Stimulated activated CD4-positive, alpha-beta T cell treated with anti-CD3 and anti-CD28 coated beads, Interleukin-4, amount 100 ng/mL, for 48 hours (primary cell): ENCODE data around the gene MYT1.

Source experiments
- DNase-seq, 2 donors: peaks; one replicate each; pipeline ENCODE4 v3.0.0-alpha.2; 2020; ENCODE audit warnings: low read depth in 2 of 2

MYT1 gene

DNA sequence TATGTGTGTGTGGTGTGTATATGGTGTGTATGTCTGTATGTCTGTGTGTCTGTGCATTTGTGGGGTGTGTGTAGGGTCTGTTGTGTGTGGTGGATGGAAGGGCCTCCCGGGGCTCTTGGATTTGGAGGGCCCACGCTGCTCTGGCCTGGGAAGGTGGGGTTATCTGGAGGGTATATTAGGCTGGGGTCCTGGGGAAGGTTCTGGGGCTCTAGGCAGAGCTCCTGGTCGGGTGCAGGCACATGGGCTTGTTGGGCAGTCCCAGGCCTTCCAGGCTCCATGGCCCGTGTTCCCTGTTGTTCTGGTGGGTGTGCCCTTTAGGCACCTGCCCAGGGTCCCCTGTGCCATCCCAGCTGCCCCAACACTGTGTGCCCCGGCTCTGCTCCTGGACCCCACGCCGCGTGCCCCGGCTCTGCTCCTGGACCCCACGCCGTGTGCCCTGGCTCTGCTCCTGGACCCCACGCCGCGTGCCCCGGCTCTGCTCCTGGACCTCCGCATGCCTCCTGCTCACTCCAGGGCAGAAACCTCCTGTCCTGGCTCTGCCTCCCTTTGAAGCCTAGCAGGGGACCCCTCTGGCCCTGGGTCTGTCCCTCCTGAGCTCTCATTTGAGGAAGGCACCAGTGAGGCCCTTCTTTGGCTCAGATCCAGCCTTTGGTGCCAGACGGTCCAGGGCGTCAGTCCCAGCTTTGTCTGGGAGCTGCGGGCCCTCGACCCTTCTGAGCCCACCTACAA, 10.2 kb upstream of the MYT1 start:
- DNase-seq: no peak

DNA sequence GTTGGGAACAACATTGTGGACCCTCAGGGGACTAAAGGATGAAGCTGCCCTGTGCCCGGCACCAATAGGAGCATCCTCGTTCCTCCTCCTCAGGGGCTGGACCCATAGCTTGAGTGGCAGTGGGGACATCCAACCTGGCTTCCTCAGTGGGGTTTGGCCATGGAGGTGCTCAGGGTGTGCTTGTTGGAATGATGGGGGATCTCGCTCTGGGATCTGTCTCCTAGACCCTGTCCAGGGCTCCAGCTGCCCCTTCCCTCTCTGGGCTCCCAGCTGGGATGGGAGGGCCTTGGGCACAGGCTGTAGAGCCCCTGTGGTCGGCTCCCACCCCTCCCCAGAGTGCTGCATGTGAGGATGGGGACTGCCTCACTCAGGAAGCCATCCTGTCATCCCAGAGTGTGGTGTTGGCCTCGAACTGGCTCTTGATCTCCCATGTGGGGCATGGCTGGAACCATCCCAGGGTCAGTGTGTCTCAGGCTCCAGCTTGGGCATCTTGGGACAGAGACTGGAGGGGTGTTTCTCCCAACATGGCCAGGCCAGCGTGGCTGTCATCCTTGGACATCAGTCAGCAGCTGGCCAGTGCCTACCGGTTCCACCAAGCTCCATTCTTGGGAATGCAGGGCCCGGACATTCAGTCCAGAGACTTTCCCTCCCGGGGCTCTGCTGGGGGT, 9.5 kb upstream of the MYT1 start:
- DNase-seq: no peak

DNA sequence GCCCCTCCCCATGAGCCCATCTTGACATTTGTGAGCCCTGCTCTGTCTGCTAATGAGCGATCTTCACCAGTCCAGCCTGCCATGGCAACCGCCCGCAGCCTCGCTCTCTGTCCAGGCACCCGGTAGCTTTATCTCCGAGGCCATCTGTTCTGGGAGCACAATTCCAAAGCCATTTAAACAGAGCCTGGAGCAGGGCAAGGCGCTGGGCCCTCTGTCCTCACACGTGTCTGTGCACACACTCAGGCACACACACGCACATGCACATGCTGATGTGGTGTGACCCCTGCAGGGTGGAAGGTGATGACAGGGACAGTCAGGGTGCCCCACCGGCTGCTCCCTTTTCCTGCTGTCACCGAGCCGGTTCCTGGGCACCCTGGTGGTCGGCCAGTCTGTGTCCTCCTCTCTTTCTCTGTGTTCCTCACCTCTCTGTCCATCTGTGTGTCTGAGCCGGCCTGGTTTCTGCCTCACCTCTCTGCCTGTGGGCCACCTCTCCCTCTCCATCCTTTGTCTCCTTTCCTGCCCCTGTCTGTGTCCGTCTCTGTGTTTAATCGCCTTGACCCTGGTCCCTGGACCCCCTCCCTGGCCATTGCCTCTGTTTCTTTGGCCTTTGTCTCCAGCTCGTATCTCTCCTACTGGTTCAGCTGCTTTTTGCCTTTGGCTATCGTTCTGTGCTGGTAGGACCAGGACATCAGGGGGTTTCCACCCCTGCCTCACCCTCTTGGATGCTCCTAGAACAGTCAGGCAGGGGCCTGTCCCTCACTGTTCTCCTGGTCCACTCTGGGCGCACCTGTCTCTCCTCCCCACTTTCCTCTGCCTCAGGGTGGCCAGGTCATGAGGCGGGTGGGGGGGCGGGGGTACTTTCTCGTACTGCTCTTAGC, 8.8 kb upstream of the MYT1 start:
- no peak for DNase-seq

DNA sequence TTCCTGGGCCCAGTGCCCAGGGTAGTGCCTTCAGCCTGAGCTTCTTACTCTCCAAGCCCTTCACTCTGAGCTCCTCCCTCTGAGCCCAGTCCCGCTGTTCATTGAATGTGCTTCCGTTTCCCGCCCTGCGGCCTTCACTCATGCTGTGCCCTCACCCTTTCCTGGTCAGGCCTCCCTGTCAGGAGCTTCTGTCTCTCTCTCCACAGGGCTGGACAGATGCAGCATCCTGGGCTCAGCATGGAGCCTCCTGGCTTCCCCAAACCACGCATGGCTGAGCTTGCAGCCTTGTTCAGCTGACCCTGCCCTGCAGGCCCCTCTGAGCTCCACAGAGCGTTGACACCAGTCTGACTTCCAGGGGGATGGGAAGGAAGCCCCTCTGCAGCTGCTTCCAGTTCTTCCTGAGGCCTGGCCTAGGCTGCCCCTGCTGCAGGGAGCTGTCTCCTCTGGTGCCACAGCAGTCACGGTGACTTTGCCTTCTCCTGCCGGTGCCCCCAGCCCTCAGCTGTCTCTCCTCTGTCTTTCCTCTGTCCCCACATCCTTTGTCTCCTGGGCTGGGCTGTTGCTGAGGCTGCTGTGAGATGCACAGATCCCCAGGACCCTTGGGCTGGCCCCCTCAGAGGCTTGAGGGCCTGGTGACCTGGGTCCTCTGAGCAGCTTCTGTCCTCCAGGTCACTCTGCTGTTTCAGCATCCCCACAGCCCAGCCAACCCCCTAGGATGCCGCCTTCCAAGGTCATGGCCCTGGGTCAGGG, 7.9 kb upstream of the MYT1 start:
- no peak for DNase-seq

DNA sequence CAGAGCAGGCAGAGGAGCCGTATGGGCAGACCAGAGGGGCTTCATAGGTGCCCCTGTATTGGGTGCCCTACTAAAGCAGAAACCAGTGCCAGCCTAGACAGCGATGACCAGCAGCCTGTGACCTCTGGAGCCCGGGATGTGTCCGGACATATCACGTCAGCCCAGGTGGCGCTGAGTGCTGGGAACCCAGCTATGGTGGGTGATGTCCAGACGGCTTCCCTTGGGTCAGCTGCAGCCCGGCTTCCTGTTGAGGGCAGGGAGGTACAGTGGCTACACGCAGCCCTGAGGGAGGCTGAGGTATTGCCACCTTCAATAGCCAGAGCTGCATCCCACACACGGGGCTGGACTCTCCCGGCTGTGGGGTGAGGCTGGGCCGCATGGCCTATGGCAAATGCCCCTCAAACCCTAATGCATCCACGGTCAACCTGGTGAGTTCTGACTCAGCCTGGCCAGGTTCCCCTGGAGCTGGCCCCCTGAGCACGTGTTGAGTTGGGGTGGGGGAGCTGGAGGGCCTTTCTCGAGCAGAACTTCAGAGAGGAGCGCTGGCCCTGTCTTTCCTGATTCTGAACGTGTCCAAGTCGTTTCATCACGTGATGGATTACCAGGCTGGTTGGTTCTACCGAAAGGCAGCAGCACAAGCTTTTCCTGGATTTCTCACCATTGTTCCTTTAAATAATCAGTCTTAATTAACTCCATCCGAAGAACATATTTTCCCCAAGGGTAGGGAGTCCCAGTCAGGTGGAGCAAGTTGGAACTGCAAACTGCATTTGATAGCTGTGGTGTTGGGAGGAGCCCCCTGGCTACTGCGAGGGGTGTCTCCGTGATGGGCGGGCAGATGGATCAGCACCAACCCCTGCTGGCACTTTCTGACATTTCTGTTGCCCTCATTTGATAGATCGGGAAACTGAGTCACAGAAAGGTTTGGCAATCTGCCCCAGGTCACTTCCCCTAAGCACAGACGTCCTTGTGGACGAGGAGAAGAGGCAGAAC, 7.1 kb upstream of the MYT1 start:
- no peak for DNase-seq

DNA sequence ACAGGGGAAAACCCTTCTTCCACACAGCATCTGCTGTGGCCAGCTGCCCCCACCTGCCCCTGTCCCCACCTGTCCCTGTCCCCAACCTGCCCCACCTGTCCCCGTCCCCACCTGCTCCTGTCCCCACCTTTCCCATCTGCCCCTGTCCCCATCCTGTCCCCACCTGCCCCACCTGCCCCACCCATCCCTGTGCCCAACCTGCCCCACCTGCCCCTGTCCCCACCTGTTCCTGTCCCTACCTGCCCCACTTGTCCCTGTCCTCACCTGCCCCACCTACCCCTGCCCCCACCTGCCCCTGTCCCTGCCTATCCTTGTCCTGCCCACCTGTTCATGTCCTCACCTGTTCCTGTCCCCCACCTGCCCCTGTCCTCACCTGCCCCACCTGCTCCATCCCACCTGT, 6.4 kb upstream of the MYT1 start:
- DNase-seq: no peak

DNA sequence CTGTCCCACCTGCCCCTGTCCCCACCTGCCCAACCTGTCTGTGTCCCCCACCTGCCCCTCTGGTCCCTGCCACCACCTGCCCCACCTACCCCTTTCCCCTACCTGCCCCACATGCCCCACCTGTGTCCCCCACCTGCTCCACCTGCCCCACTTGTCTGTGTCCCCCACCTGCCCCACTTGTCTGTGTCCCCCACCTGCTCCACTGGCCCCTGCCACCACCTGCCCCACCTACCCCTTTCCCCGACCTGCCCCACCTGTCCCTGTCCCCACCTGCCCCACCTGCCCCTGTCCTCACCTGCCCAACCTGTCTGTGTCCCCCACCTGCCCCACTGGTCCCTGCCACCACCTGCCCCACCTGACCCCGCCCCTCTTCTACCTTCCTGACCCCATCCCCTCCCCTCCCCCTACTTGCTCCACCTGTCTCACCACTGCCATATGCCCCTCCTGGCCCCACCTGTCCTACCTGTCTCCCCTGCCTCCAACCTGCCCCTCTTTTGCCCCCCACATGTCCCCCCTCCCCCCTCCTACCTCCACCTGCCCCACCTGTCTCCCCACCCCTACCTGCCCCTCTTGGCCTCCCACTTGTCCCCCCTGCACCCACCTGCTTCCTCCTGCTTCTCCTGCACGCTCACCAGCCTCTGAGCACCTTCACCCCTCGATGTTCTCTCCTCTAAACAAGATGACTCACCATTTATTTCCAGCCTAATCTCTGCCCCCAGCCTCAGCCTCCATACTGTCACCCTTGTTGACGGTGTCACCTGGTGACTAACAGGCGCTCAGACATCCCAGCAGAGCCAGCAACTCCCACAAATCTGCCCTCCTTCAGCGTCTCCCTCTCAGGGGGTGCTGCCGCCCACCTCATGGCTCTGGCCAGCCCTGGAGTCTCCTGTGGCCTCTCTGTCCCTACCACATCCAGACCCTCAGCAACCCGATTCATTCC, 5.6 kb upstream of the MYT1 start:
- no peak for DNase-seq

DNA sequence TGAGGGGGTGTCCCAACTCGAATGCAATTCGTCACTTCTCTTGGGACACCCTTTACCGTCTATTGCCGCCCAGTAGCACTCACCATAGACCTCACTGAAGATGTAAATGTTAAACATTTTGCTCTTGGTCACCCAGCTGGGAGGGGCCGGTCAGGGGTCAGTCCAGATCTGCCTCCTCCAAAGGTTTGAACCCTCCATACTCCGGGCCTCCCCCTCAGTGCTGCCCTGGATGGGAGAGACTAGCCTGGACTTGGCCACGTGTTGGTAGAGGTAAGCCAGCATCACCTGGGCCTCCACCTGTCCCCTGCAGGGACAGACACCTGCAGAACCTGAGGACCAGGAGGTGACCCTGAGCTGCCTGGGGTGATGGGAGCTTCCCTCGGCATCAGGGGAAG, 5.0 kb upstream of the MYT1 start:
- DNase-seq: no peak

DNA sequence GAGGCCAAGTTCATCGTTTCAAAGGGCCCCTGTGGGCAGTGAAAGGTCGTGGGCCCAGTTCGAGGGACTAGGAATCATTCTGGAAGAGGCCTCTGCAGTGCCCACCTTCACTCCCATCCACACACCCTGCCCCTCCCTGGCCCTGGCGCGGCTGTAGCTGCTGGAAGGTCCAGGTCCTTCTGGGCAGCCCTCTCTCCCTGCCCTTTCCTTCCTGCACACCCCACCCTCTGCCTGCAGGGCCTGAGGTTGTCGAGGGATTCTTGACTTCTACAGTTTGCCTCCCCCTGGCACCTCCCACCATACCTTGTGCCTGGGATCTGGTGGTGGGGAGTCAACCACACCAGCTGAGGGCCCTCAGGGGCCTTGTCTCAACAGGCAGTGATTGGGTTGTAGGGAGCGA, 4.5 kb upstream of the MYT1 start:
- DNase-seq: no peak

DNA sequence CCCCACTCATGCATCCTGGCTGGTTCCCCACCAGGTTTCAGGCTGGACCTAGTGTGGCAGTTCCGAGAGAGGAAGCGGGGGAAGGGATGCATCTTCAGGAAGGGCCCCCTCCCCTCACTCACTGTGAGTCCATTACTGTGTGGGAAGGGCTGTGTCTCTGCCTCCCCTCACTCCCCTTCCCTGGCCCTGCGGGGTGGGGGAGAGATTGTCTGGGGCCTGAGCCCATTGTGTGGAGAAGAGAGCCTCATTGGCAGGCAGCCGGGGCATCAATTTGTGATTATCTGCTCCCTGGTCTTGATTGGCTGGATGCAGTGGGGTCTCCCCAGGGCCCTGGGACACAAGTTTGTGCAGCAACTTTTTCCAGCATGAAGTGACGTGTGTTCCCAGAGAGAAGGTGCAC, 4.1 kb upstream of the MYT1 start:
- no peak for DNase-seq

DNA sequence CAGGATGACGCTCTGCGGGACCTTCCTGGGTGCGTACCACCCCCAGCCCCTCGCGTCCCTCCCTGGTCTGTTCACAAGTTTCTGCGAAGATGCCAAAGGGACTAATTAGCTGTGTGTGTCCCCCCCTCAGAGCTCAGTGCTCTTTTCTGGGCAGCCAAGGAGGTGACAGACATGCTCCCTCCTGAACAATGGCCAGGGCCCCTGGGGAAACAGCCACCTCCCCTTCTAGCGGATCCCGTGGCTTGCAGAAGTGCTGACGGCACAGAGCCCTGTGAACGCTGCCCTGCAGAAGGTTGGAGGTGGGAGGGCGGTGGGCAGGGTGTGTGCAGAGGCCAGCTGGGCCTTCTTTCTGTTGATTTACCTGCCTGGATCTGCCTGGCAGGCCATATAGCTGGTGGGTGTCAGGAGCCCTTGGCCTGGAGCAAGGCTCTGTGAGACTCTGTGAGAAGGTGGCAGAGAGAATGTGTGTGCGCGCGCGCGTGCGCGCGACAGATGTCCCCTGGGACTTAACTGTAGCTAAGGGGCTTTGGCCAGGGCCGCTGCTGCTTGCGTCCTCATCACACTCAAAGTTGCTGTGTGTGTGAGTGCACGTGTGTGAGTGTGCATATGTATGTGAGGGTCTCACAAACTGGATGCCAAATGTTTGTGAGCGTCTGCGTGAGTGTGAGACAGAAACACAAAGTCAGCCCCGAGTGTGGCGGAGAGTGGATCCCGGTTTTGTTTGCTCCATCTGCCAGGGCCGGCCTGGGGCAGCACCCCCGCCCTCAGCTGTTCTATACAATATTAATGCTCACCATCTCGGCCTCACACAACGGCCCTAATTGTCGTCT, 3.5 kb upstream of the MYT1 start:
- DNase-seq: no peak

DNA sequence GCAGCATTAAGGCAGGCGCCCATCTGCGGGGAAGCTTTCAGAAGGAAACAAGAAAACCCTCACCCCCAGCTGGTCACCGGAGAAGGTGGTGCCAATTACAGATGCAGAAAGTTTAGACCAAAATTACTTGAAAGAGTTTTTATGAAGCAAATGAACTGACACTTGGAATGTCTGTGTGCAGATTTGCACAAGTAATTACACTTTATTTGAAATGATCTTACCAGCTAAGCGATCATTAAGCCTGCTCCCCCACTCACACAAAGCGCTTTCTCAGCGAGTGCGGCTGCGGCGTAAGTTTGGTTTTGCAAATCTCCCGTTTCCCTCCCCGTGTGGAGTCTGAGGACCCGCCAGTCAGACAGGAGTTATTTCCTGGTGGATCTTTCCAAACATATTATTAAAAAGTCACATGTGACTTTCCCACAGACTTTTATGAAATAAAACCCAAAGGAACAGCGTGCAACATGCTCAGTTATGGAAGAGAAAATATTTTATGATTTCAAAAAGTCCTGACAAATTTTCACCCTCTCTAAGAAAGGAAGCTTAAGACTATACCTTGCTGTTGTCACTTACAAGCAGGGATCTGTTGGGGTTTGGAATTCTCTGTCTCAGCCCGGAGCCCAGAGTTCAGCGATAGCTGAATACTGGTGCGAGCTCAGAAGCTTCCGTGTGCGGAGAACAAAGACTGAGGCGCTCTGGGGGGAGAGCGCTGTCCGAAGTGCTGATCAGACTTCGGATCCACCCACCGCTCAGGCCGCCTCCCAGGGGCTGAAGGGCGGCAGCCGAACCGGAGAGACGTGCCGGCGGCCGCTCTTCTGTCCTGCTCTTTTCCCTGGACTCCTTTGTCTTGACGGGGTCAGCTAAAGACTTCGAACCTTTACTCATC, 2.7 kb upstream of the MYT1 start:
- DNase-seq: peak; percentile 13 to 16

DNA sequence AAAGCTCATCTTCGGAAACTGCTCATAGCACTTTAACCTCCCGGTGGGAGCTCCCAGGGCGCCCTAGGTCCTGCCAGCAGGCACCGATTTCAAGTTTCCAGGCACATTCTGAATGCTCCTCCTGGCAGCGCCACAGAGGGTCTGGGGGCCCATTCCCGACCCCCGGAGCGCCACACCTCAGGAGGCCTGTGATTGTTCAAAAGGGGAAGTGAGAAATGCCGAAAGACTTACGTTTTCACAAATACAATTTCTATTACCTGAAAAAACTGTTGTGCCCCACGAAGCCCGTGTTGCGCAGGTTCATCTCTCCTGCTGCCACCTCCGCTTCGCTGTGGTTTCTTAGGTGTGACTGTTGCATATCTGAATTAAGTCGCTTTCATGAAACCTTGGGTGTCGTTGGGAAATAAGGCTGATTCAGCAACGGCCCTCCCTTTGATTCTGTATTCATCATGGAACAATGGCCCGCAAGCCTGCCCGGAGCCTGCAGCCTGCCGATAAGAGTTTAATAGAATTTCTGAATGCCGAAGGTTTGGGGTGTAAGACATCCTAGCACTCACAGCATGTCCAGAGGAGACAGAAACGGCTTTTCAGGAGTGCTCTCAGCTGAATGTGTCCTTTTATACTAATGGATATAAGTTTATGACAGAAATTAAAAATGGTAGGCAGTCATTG, 1.9 kb upstream of the MYT1 start:
- DNase-seq: no peak

DNA sequence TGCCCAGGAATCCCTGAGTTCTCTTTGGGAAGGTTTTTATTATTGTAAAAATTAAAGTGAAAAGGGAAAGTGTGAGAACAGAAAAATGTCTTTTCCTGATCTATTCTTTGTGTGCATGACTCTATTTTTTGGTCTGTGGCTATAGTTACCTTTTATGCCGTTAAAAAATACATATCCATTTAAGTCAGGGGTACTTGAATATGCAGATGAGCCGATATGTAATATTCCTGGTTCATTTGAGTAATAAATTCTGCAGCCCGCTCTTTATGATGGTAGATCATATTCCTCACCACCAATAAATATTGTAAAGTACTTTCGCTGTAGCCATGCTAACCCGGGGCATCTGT, 503 bp upstream of the MYT1 start:
- no peak for DNase-seq

DNA sequence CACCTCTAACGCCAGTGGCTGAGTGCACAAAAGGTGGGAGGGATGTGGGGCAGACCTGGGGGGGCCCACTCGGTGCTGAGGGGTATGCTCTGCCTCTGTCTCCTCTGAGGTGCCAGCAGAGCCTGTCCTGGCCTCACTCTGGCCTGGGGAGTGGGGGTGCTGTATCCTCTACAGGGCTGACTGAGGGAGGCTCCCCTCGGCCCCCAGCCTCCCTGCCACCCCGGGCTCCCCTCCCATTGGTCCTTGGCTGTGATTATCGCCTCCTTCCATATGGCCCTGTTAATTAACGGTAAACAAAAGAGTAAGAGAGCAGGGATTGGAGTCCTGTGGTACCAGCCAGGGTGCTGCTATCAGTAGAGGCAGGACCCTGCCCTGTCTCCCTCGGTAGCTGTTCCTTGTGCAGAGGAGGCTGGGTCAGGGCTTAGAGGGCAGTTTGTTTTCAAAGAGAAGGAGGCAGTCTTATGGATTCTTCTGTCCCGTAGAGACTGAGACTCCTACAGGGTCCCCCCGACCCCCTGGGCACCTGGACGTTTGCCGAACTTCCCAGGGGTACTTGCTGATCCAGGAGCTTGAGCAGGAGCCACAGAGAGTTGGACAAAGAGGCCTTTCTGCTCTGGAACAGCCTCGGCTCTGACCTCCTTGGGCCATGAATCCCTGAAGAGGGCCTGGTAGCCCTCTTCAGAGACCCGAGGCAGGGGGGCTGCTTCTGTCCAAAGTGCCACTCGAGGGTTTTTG, 1.8 kb downstream of the MYT1 start:
- no peak for DNase-seq
